ENCODE results near the gene CYP39A1.

CYP39A1 gene

GRCh38 chr6:46635462-46635861 lies 17.2 kb downstream of the CYP39A1 start:
- Histone ChIP-seq H3K14ac (ENCODE audit: low read length) (no peak overlapping the region), H3K9me3 (replicated peaks in 1 of 2; ENCODE audit: control insufficient read depth in 2 of 2, insufficient read depth in 1 of 2, low read depth in 1 of 2, low read length in 2 of 2) (no peaks in the 10 kb centered on the region), H3K27ac (replicated peaks; ENCODE audit: low read length) (no peak overlapping the region), H3K18ac (ENCODE audit: low read length) (no peak overlapping the region), H2AK5ac (ENCODE audit: low read depth, low read length) (no peak overlapping the region), H3K9ac (ENCODE audit: low read depth, low read length, poor library complexity) (no peak overlapping the region), H3K4me2 (ENCODE audit: insufficient read depth, low read length, poor library complexity, severe bottlenecking) (no peak overlapping the region), H2BK12ac (ENCODE audit: low read length) (no peak overlapping the region), H4K91ac (ENCODE audit: low read depth, low read length, poor library complexity) (no peak overlapping the region), H2BK15ac (ENCODE audit: low read length) (no peak overlapping the region), H3K23ac (ENCODE audit: low read depth, low read length, poor library complexity) (no peak overlapping the region), H2BK120ac (ENCODE audit: low read depth, low read length) (no peak overlapping the region), H2BK5ac (ENCODE audit: low read length) (no peak overlapping the region), H3K27me3 (ENCODE audit: control insufficient read depth in 3 of 3, insufficient read depth in 3 of 3, low read depth in 1 of 3, low read length in 3 of 3) (no peaks in the 10 kb centered on the region), H3K4me3 (ENCODE audit: low read length in 2 of 2) (no peak overlapping the region), H3K4me1 (ENCODE audit: control insufficient read depth in 2 of 2, insufficient read depth in 1 of 2, low read depth in 1 of 2, low read length in 2 of 2) (peaks cover 0 to 2% of the 10 kb centered on the region in 2 donors), H3K79me1 (ENCODE audit: low read depth, low read length) (no peaks in the 10 kb centered on the region), H4K8ac (ENCODE audit: low read depth, low read length) (no peak overlapping the region), H2AFZ (ENCODE audit: low read length) (no peak overlapping the region), H3K4ac (ENCODE audit: low read length) (no peak overlapping the region), H3K36me3 (replicated peaks in 1 of 2; ENCODE audit: control insufficient read depth in 2 of 2, insufficient read depth in 2 of 2, low read length in 2 of 2) (no peaks in the 10 kb centered on the region)
- no peak for DNase-seq (ENCODE audit: low spot score)
- WGBS, 2 donors (ENCODE audit: extremely low coverage in 2 of 2, insufficient read length in 2 of 2, insufficient replicate concordance in 1 of 2), result no CpG with 5 or more reads among the region's 6 CpGs

GRCh38 chr6:46632053-46632452 lies 20.6 kb downstream of the CYP39A1 start:
- H3K23ac ChIP-seq (ENCODE audit: low read depth, low read length, poor library complexity), result no peak overlapping the region
- DNase-seq (ENCODE audit: low spot score), result no peak
- H2BK5ac ChIP-seq (ENCODE audit: low read length), result no peak overlapping the region
- no CpG with 5 or more reads among the region's 1 CpG for WGBS, 2 donors (ENCODE audit: extremely low coverage in 2 of 2, insufficient read length in 2 of 2, insufficient replicate concordance in 1 of 2)
- H3K27ac ChIP-seq (replicated peaks; ENCODE audit: low read length), result no peak overlapping the region
- H2BK12ac ChIP-seq (ENCODE audit: low read length), result no peak overlapping the region
- no peak overlapping the region for H4K8ac ChIP-seq (ENCODE audit: low read depth, low read length)
- H2AK5ac ChIP-seq (ENCODE audit: low read depth, low read length), result no peak overlapping the region
- H3K14ac ChIP-seq (ENCODE audit: low read length), result no peak overlapping the region
- no peak overlapping the region for H2AFZ ChIP-seq (ENCODE audit: low read length)
- H3K27me3 ChIP-seq (ENCODE audit: control insufficient read depth in 3 of 3, insufficient read depth in 3 of 3, low read depth in 1 of 3, low read length in 3 of 3), result no peaks in the 10 kb centered on the region
- H3K79me1 ChIP-seq (ENCODE audit: low read depth, low read length), result no peaks in the 10 kb centered on the region
- no peak overlapping the region for H3K4me3 ChIP-seq (ENCODE audit: low read length in 2 of 2)
- H3K4ac ChIP-seq (ENCODE audit: low read length), result no peak overlapping the region
- H3K9me3 ChIP-seq (replicated peaks in 1 of 2; ENCODE audit: control insufficient read depth in 2 of 2, insufficient read depth in 1 of 2, low read depth in 1 of 2, low read length in 2 of 2), result no peaks in the 10 kb centered on the region
- no peak overlapping the region for H4K91ac ChIP-seq (ENCODE audit: low read depth, low read length, poor library complexity)
- H3K18ac ChIP-seq (ENCODE audit: low read length), result no peak overlapping the region
- no peak overlapping the region for H2BK120ac ChIP-seq (ENCODE audit: low read depth, low read length)
- H3K4me1 ChIP-seq (ENCODE audit: control insufficient read depth in 2 of 2, insufficient read depth in 1 of 2, low read depth in 1 of 2, low read length in 2 of 2), result no peaks in the 10 kb centered on the region
- H2BK15ac ChIP-seq (ENCODE audit: low read length), result no peak overlapping the region
- H3K4me2 ChIP-seq (ENCODE audit: insufficient read depth, low read length, poor library complexity, severe bottlenecking), result no peak overlapping the region
- no peak overlapping the region for H3K9ac ChIP-seq (ENCODE audit: low read depth, low read length, poor library complexity)
- no peaks in the 10 kb centered on the region for H3K36me3 ChIP-seq (replicated peaks in 1 of 2; ENCODE audit: control insufficient read depth in 2 of 2, insufficient read depth in 2 of 2, low read length in 2 of 2)

- Histone ChIP-seq H4K91ac (ENCODE audit: low read depth, low read length, poor library complexity) (no peak overlapping the region), H2BK5ac (ENCODE audit: low read length) (no peak overlapping the region), H3K14ac (ENCODE audit: low read length) (no peak overlapping the region), H3K27me3 (ENCODE audit: control insufficient read depth in 3 of 3, insufficient read depth in 3 of 3, low read depth in 1 of 3, low read length in 3 of 3) (no peaks in the 10 kb centered on the region), H3K9me3 (replicated peaks in 1 of 2; ENCODE audit: control insufficient read depth in 2 of 2, insufficient read depth in 1 of 2, low read depth in 1 of 2, low read length in 2 of 2) (no peaks in the 10 kb centered on the region), H2AFZ (ENCODE audit: low read length) (no peak overlapping the region), H3K4ac (ENCODE audit: low read length) (no peak overlapping the region), H3K36me3 (replicated peaks in 1 of 2; ENCODE audit: control insufficient read depth in 2 of 2, insufficient read depth in 2 of 2, low read length in 2 of 2) (no peaks in the 10 kb centered on the region), H4K8ac (ENCODE audit: low read depth, low read length) (no peak overlapping the region), H3K23ac (ENCODE audit: low read depth, low read length, poor library complexity) (no peak overlapping the region), H3K79me1 (ENCODE audit: low read depth, low read length) (no peaks in the 10 kb centered on the region), H2BK15ac (ENCODE audit: low read length) (no peak overlapping the region), H3K18ac (ENCODE audit: low read length) (no peak overlapping the region), H2AK5ac (ENCODE audit: low read depth, low read length) (no peak overlapping the region), H3K4me3 (ENCODE audit: low read length in 2 of 2) (no peak overlapping the region), H2BK120ac (ENCODE audit: low read depth, low read length) (no peak overlapping the region), H3K4me2 (ENCODE audit: insufficient read depth, low read length, poor library complexity, severe bottlenecking) (no peak overlapping the region), H3K27ac (replicated peaks; ENCODE audit: low read length) (no peak overlapping the region), H2BK12ac (ENCODE audit: low read length) (no peak overlapping the region), H3K4me1 (ENCODE audit: control insufficient read depth in 2 of 2, insufficient read depth in 1 of 2, low read depth in 1 of 2, low read length in 2 of 2) (no peaks in the 10 kb centered on the region), H3K9ac (ENCODE audit: low read depth, low read length, poor library complexity) (no peak overlapping the region)
- WGBS, 2 donors (ENCODE audit: extremely low coverage in 2 of 2, insufficient read length in 2 of 2, insufficient replicate concordance in 1 of 2), result no CpG with 5 or more reads among the region's 7 CpGs
- no peak for DNase-seq (ENCODE audit: low spot score)
Measured at GRCh38 chr6:46629691-46630090, 22.9 kb downstream of the CYP39A1 start.

GRCh38 chr6:46628976-46629375 lies 23.6 kb downstream of the CYP39A1 start:
- Histone ChIP-seq H2AFZ (ENCODE audit: low read length) (no peak overlapping the region), H3K14ac (ENCODE audit: low read length) (no peak overlapping the region), H4K91ac (ENCODE audit: low read depth, low read length, poor library complexity) (no peak overlapping the region), H2BK12ac (ENCODE audit: low read length) (no peak overlapping the region), H2BK120ac (ENCODE audit: low read depth, low read length) (no peak overlapping the region), H2AK5ac (ENCODE audit: low read depth, low read length) (no peak overlapping the region), H3K4me3 (ENCODE audit: low read length in 2 of 2) (no peak overlapping the region), H3K23ac (ENCODE audit: low read depth, low read length, poor library complexity) (no peak overlapping the region), H3K4me1 (ENCODE audit: control insufficient read depth in 2 of 2, insufficient read depth in 1 of 2, low read depth in 1 of 2, low read length in 2 of 2) (no peaks in the 10 kb centered on the region), H3K9ac (ENCODE audit: low read depth, low read length, poor library complexity) (no peak overlapping the region), H2BK5ac (ENCODE audit: low read length) (no peak overlapping the region), H3K18ac (ENCODE audit: low read length) (no peak overlapping the region), H3K27me3 (ENCODE audit: control insufficient read depth in 3 of 3, insufficient read depth in 3 of 3, low read depth in 1 of 3, low read length in 3 of 3) (no peaks in the 10 kb centered on the region), H3K79me1 (ENCODE audit: low read depth, low read length) (no peaks in the 10 kb centered on the region), H3K36me3 (replicated peaks in 1 of 2; ENCODE audit: control insufficient read depth in 2 of 2, insufficient read depth in 2 of 2, low read length in 2 of 2) (no peaks in the 10 kb centered on the region), H3K4me2 (ENCODE audit: insufficient read depth, low read length, poor library complexity, severe bottlenecking) (no peak overlapping the region), H3K27ac (replicated peaks; ENCODE audit: low read length) (no peak overlapping the region), H2BK15ac (ENCODE audit: low read length) (no peak overlapping the region), H4K8ac (ENCODE audit: low read depth, low read length) (no peak overlapping the region), H3K4ac (ENCODE audit: low read length) (no peak overlapping the region), H3K9me3 (replicated peaks in 1 of 2; ENCODE audit: control insufficient read depth in 2 of 2, insufficient read depth in 1 of 2, low read depth in 1 of 2, low read length in 2 of 2) (no peaks in the 10 kb centered on the region)
- no peak for DNase-seq (ENCODE audit: low spot score)
- no CpG with 5 or more reads among the region's 3 CpGs for whole genome bisulfite sequencing, 2 donors (ENCODE audit: extremely low coverage in 2 of 2, insufficient read length in 2 of 2, insufficient replicate concordance in 1 of 2)

Measured in neuronal stem cell (in vitro differentiated cells).